Measurements from ENCODE around the gene MS4A12.
"Not testable (repeated sequence)": the region's sequence is repeated elsewhere in the genome, so short reads cannot be mapped to it uniquely, and the experiment has no call there.

MS4A12 gene, protein sequence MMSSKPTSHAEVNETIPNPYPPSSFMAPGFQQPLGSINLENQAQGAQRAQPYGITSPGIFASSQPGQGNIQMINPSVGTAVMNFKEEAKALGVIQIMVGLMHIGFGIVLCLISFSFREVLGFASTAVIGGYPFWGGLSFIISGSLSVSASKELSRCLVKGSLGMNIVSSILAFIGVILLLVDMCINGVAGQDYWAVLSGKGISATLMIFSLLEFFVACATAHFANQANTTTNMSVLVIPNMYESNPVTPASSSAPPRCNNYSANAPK

GRCh38 chr11:60492488-60493009 lies at the start of gene MS4A12:
Gene MS4A12 (plus strand): TSS chr11:60492778. CDS start chr11:60497319, 4,541 bp downstream.
- DNase-seq (ENCODE audit: low read depth), result no peak

DNA sequence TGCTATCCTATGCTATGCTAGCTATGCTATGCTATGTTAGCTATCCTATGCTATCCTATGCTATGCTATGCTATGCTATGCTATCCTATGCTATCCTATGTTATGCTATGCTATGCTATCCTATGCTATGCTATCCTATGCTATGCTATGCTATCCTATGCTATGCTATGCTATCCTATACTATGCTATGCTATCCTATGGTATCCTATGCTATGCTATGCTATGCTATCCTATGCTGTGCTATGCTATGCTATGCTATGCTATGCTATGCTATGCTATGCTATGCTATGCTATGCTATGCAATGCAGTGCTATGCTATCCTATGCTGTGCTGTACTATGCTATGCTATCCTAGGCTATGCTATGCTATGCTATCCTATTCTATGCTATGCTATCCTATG lies 45.5 kb upstream of the MS4A12 start:
- DNase-seq (ENCODE audit: low read depth), result no peak

GRCh38 chr11:60447846-60448245 lies 44.7 kb upstream of the MS4A12 start:
- DNase-seq (ENCODE audit: low read depth), result no peak

DNA sequence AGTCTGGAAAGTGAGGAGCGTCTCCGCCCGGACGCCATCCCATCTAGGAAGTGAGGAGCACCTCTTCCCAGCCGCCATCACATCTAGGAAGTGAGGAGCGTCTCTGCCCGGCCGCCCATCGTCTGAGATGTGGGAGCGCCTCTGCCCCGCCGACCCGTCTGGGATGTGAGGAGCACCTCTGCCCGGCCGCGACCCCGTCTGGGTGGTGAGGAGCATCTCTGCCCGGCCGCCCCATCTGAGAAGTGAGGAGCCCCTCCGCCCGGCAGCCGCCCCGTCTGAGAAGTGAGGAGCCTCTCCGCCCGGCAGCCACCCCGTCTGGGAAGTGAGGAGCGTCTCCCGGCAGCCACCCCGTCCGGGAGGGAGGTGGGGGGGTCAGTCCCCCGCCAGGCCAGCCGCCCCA lies 41.4 kb upstream of the MS4A12 start:
- not testable (repeated sequence) for DNase-seq (ENCODE audit: low read depth)

- no peak for DNase-seq (ENCODE audit: low read depth)
Observed at GRCh38 chr11:60454212-60454611, 38.4 kb upstream of the MS4A12 start.

DNA sequence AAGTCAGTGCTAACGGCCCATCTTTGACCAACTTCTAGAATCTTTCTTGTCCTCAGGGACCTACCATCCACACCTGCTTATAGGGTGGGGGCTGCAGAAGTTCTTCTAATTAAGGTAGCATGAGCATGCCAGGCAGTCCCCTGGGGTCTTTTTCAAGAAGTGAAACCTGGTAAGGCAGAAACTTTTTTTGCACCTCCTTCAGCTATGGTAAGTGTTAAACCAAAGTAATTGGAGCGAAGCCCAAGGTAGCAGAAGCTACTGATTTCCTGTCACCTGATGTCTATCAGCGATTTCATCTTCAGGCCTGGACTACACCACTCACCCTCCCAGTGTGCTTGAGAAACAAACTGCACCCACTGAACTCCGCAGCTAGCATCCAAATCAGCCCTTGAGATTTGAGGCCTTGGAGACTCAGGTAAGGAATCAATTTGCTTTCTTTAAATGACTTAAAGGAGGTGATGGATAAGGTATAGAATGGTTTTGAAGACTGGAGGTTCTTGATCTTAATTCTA lies 37.0 kb upstream of the MS4A12 start, which contains the start of gene MS4A1:
MS4A1 (plus strand) TSS at position 317 of the 512 bp plus-strand sequence. CDS start 6,528 bp downstream, outside the sequence.
- DNase-seq (ENCODE audit: low read depth), result no peak

- no peak for DNase-seq (ENCODE audit: low read depth)
Observed at GRCh38 chr11:60457576-60457975, 35.0 kb upstream of the MS4A12 start.

DNA sequence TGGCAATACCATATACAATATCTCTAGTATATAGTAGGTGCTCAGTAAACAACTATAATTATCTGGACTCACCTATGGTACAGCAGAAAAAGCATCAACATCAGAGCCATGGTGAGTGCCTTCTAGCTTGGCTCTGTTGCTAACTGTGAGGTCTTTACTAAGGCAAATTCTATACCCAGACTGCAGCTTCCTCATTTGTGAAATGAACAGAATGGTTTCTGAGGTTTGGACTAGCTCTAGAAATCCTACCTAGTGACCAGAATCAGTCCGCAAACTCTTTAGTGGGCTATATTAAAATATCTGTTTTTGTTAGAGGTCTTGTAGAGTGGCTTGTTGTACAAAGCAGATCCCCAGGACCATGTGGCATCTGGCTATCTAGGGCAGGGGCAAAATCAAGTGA lies 33.2 kb upstream of the MS4A12 start:
- no peak for DNase-seq (ENCODE audit: low read depth)

- no peak for DNase-seq (ENCODE audit: low read depth)
Observed at GRCh38 chr11:60468829-60469228, 23.7 kb upstream of the MS4A12 start.

DNA sequence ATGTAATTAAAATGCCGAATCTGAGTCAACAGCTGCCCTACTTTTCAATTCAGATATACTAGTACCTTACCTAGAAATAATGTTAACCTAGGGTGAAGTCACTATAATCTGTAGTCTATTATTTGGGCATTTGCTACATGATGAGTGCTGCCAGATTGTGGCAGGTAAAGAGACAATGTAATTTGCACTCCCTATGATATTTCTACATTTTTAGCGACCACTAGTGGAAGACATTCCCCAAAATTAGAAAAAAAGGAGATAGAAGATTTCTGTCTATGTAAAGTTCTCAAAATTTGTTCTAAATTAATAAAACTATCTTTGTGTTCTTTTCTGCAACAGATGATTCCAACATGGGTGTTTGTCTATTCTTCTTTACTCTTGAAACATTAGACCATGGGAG lies 22.9 kb upstream of the MS4A12 start:
- no peak for DNase-seq (ENCODE audit: low read depth)

DNA sequence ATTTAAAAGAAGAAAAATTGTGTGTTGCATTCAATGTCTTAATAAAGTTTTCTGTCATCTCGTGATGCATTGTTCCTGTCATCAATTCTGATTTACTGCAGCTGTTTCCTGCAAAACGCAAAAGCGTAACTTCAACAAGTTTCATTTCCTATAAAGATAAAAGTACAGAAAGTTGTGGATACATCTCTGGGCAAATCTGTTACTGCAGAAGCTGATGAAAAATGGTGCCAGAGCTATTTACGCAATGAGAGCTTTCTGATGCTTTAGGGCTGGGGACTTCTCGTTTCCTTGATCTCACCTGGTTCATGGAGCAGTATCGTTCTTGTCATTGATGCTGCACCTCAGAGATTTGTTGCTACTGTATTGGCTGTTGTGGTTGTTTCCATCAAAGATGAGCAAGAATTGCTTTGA lies 15.5 kb upstream of the MS4A12 start:
- no peak for DNase-seq (ENCODE audit: low read depth)

GRCh38 chr11:60482361-60482760 lies 10.2 kb upstream of the MS4A12 start:
- DNase-seq (ENCODE audit: low read depth), result no peak

DNA sequence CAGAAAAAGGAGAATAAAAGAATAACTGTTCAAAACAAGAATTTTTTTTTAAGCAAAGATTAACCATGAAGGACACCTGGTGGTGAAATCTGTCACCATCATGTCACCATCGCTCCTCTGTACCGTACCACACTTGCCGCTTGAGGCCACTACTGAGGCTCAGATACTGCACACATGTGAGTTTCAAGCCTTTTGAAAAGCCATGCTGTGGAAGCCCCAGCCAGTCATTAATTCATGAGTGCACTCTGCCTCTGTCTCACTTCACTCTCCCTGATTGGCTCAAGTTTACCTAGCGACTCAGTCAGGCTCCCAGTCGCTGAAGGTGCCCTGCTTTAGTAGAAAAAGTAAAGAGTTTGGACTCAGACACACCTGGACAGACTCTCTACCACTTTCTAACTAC lies 6.6 kb upstream of the MS4A12 start:
- no peak for DNase-seq (ENCODE audit: low read depth)

DNA sequence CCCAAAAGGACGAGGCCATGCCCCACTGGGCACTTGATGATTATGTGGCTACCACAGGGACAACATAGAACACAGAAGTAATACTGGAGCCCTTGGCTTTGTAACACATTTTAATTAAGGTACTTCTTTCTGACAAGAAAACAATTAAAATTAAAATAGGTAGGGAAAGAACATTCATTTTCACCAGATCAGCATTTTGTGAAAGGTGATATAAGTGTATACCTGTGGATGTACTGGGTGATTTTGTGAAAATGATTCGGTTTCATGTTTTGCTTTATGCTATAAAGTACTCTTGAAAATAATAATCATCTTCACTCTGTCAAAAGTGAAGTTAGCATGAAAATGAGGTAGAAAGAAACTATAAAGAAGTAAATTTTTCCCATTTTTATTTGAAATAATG lies 876 bp downstream of the MS4A12 start:
- no peak for DNase-seq (ENCODE audit: low read depth)

DNA sequence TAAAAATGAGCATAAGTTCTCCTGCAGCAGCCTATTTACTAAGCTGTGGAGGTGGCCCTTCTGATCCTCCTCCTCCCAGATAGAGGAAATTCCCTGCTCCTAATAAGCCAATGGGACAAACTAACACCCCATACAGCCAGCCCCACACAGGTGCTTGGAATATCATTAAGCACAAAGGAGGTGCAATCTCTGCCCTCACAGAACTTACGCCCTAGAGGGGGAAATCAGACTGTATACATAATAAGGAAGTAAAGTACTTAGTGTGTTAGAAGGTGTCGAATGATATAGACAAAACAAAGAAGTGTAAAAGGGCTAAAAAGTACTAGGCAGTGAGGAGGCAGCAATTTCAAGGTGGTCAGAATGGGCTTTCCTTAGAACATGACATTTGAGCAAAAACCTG lies 5.8 kb downstream of the MS4A12 start:
- DNase-seq (ENCODE audit: low read depth), result no peak

- no peak for DNase-seq (ENCODE audit: low read depth)
Observed at GRCh38 chr11:60498853-60499252, 6.3 kb downstream of the MS4A12 start.

- no peak for DNase-seq (ENCODE audit: low read depth)
Observed at GRCh38 chr11:60500276-60500910, 7.8 kb downstream of the MS4A12 start.

GRCh38 chr11:60502221-60502775 lies 9.7 kb downstream of the MS4A12 start:
- no peak for DNase-seq (ENCODE audit: low read depth)

DNA sequence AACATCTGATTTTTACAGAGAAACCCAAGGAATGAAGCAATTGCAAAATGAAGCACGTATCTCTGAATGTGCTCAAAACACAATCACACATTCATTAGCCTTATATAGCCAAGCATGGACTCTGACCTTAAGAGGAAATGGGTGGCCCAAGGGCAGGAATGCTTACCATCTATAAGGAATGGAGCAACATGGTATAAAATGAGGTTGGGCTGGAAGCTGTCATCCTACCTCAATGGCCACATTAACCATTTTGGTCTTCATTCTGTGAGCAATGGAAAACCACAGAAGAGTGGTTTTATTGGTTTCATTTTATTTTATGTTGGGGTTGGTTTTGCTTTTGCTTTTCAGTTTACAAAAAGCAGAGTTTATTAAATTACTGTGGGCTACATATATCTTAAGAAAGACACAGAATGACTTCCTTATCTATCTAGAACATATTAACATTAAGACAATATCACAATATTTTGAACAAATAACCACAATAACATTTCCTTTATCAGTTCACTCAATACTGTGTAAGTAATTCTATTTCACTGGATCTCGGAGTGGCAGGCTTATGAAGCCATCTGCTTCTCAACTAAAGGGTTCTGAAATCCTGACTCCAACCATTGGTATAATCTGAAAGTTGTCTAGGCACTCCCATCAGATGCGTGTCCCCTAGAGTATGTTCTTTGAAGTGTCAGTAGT lies 11.8 kb downstream of the MS4A12 start:
- no peak for DNase-seq (ENCODE audit: low read depth)

DNA sequence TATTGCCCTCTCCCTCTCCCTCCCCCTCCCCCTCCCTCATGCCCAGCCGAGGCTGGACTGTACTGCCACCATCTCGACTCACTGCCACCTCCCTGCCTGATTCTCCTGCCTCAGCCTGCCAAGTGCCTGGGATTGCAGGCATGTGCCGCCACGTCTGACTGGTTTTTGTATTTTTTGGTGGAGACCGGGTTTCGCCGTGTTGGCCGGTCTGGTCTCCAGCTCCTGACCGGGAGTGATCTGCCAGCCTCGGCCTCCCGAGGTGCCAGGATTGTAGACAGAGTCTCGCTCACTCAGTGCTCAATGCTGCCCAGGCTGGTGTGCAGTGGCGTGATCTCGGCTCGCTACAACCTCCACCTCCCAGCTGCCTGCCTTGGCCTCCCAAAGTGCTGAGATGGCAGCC lies 17.0 kb downstream of the MS4A12 start:
- DNase-seq (ENCODE audit: low read depth), result not testable (repeated sequence)

DNA sequence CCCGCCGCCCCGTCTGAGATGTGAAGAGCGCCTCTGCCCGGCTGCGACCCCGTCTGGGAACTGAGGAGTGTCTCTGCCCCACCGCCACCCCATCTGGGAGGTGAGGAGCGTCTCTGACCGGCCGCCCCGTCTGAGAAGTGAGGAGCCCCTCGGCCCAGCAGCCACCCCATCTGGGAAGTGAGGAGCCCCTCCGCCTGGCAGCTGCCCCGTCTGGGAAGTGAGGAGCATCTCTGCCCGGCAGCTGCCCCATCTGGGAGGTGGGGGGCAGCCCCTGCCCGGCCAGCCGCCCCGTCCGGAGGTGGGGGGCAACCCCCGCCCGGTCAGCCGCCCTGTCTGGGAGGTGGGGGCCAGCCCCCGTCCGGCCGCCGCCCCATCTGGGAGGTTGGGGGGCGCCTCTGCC lies 17.6 kb downstream of the MS4A12 start:
- not testable (repeated sequence) for DNase-seq (ENCODE audit: low read depth)

GRCh38 chr11:60511393-60511792 lies 18.8 kb downstream of the MS4A12 start:
- no peak for DNase-seq (ENCODE audit: low read depth)
